ENCODE data around the gene ZSCAN2. TPM values are rescaled to one million over a fixed set of nuclear protein-coding genes. Genes with fewer than 3 reads are reported as not detected.

ZSCAN2 gene
- total RNA-seq, 1 donor from 2014 or later, result 26.6 TPM

- TF ChIP-seq CTCF (IDR thresholded peaks at IDR 0.05; ENCODE audit: insufficient read depth, low read length, poor library complexity, severe bottlenecking), result no peak
- Histone ChIP-seq H3K36me3 (ENCODE audit: control insufficient read depth, insufficient read depth, low read length) (no peaks in the 10 kb centered on the region), H3K4me3 (ENCODE audit: low read depth, low read length) (no peak overlapping the region), H3K27me3 (ENCODE audit: control insufficient read depth, insufficient read depth, low read length) (no peaks in the 10 kb centered on the region)
- no peak for DNase-seq (ENCODE audit: low read depth)
Observed at GRCh38 chr15:84659904-84660781, 59.3 kb downstream of the ZSCAN2 start.

- TF ChIP-seq CTCF (IDR thresholded peaks at IDR 0.05; ENCODE audit: insufficient read depth, low read length, poor library complexity, severe bottlenecking), result no peak
- Histone ChIP-seq H3K4me3 (ENCODE audit: low read depth, low read length) (no peak overlapping the region), H3K27me3 (ENCODE audit: control insufficient read depth, insufficient read depth, low read length) (no peaks in the 10 kb centered on the region), H3K36me3 (ENCODE audit: control insufficient read depth, insufficient read depth, low read length) (no peaks in the 10 kb centered on the region)
- DNase-seq (ENCODE audit: low read depth), result no peak
Observed at GRCh38 chr15:84661001-84661400, 60.2 kb downstream of the ZSCAN2 start.

- H3K36me3 ChIP-seq (ENCODE audit: control insufficient read depth, insufficient read depth, low read length), result peaks cover 3% of the 10 kb centered on the region
Observed at GRCh38 chr15:84666373-84666772, 65.6 kb downstream of the ZSCAN2 start.

GRCh38 chr15:84668221-84668982 is 67.6 kb downstream of the ZSCAN2 start:
- no peaks in the 10 kb centered on the region for H3K27me3 ChIP-seq (ENCODE audit: control insufficient read depth, insufficient read depth, low read length)
- H3K36me3 ChIP-seq (ENCODE audit: control insufficient read depth, insufficient read depth, low read length), result peaks cover 3% of the 10 kb centered on the region
- no peak for TF ChIP-seq CTCF (IDR thresholded peaks at IDR 0.05; ENCODE audit: insufficient read depth, low read length, poor library complexity, severe bottlenecking)
- DNase-seq (ENCODE audit: low read depth), result no peak
- H3K4me3 ChIP-seq (ENCODE audit: low read depth, low read length), result no peak overlapping the region

More at GRCh38 chr15:84666373-84666772, 65.6 kb downstream of the ZSCAN2 start:
- Histone ChIP-seq H3K4me3 (ENCODE audit: low read depth, low read length) (no peak overlapping the region), H3K27me3 (ENCODE audit: control insufficient read depth, insufficient read depth, low read length) (no peaks in the 10 kb centered on the region)
- TF ChIP-seq CTCF (IDR thresholded peaks at IDR 0.05; ENCODE audit: insufficient read depth, low read length, poor library complexity, severe bottlenecking), result no peak
- DNase-seq (ENCODE audit: low read depth), result no peak

- Histone ChIP-seq H3K4me3 (ENCODE audit: low read depth, low read length) (no peak overlapping the region), H3K27me3 (ENCODE audit: control insufficient read depth, insufficient read depth, low read length) (no peaks in the 10 kb centered on the region), H3K36me3 (ENCODE audit: control insufficient read depth, insufficient read depth, low read length) (peaks cover 3% of the 10 kb centered on the region)
- DNase-seq (ENCODE audit: low read depth), result no peak
- no peak for TF ChIP-seq CTCF (IDR thresholded peaks at IDR 0.05; ENCODE audit: insufficient read depth, low read length, poor library complexity, severe bottlenecking)
Observed at GRCh38 chr15:84669726-84670125, 68.9 kb downstream of the ZSCAN2 start.
